ENCODE data around the gene TMEM38A.

GRCh38 chr19:16679811-16680210 lies 18.9 kb downstream of the TMEM38A start:
- TF ChIP-seq CTCF (IDR thresholded peaks at IDR 0.05) = no peak
- no peak for TF ChIP-seq POLR2A (IDR thresholded peaks at IDR 0.05)

Measured in sigmoid colon (tissue), 3 donors.